ENCODE results near the gene SORCS3. TPM values are rescaled to one million over a fixed set of nuclear protein-coding genes. Genes with fewer than 3 reads are reported as not detected.

The SORCS3 gene
- polyA plus RNA-seq, 3 donors, result not detected

DNA sequence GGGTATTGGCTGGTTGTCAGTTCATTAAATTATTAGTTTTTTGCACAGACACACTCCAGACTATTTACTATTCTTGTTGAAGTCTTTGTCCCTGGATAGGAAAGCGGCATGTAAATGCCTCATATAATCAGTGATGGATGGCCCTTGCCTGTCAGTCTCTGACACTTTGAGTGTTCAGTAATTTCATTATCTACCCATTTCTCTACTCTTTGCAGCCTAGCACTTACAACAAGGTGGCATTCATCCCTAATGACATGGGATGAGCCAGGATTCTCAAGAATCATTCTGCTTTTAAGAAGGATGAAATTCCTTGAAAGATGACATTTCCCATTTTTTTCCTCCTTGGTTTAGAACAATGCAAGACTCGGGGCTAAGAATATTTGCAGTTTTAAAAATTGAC, 155.7 kb downstream of the SORCS3 start:
- Histone ChIP-seq H3K4me3 (replicated peaks in 1 of 3; ENCODE audit: low read depth in 2 of 3, low read length in 3 of 3) (no peak overlapping the region), H3K27ac (ENCODE audit: low read depth in 1 of 2, low read length in 2 of 2) (no peak overlapping the region), H3K36me3 (replicated peaks in 1 of 2; ENCODE audit: control insufficient read depth in 1 of 2, insufficient read depth in 2 of 2, low read length in 2 of 2) (no peaks in the 10 kb centered on the region), H3K9ac (ENCODE audit: insufficient read depth, low read length, poor library complexity, severe bottlenecking) (no peak overlapping the region), H4K20me1 (ENCODE audit: insufficient read depth, low read length) (no peaks in the 10 kb centered on the region), H2AFZ (ENCODE audit: insufficient read depth, low read depth, low read length, poor library complexity, severe bottlenecking) (no peak overlapping the region), H3K27me3 (ENCODE audit: control insufficient read depth in 2 of 2, insufficient read depth in 2 of 2, low read length in 2 of 2) (no peaks in the 10 kb centered on the region), H3K4me2 (replicated peaks; ENCODE audit: extremely low read depth, low read length, poor library complexity, severe bottlenecking) (no peak overlapping the region), H3K4me1 (ENCODE audit: control insufficient read depth in 1 of 2, insufficient read depth in 2 of 2, low read length in 2 of 2) (no peaks in the 10 kb centered on the region), H3K79me2 (ENCODE audit: insufficient read depth, low read length) (no peaks in the 10 kb centered on the region), H3K9me3 (replicated peaks in 1 of 2; ENCODE audit: control insufficient read depth in 1 of 2, insufficient read depth in 1 of 2, low read length in 2 of 2) (no peaks in the 10 kb centered on the region)
- H3K36me3 Mint-ChIP-seq, result no peaks in the 10 kb centered on the region
- no peak overlapping the region for H3K27ac Mint-ChIP-seq
- DNase-seq, result no peak
- no peaks in the 10 kb centered on the region for H3K4me1 Mint-ChIP-seq
- peaks cover 0 to 6% (median 0%) of the 10 kb centered on the region in 7 donors for H3K9me3 Mint-ChIP-seq
- intact Hi-C loops (cut with micrococcal nuclease), result no loop called here
- H3K4me3 Mint-ChIP-seq, result no peak overlapping the region
- H3K27me3 Mint-ChIP-seq (ENCODE audit: low read depth in 3 of 3), result peaks cover 0 to 1% (median 1%) of the 10 kb centered on the region in 3 donors
- TF ChIP-seq, protein P1, sequence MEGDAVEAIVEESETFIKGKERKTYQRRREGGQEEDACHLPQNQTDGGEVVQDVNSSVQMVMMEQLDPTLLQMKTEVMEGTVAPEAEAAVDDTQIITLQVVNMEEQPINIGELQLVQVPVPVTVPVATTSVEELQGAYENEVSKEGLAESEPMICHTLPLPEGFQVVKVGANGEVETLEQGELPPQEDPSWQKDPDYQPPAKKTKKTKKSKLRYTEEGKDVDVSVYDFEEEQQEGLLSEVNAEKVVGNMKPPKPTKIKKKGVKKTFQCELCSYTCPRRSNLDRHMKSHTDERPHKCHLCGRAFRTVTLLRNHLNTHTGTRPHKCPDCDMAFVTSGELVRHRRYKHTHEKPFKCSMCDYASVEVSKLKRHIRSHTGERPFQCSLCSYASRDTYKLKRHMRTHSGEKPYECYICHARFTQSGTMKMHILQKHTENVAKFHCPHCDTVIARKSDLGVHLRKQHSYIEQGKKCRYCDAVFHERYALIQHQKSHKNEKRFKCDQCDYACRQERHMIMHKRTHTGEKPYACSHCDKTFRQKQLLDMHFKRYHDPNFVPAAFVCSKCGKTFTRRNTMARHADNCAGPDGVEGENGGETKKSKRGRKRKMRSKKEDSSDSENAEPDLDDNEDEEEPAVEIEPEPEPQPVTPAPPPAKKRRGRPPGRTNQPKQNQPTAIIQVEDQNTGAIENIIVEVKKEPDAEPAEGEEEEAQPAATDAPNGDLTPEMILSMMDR (IDR thresholded peaks at IDR 0.05), result no peak
- WGBS (ENCODE audit: insufficient coverage), result no CpG with 5 or more reads among the region's 2 CpGs

DNA sequence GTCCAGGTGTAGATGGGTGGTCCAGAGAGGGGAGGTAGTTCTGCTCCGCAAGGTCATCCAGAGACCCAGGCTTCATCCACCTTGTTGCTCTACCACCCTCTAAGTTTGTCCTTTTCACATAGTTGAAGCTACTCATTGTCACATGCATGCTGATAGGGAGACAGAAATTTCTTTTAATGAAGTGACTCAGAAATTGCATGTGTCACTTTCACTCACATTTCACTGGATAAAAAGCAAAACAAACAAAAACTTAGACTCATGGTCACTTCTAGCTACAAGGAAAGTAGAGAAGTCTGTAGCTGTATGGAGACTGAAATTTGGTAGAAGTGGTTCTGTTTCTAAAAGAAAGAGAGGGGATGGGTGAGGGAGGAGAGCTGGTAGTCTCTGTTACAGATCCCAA, 161.9 kb downstream of the SORCS3 start:
- no peaks in the 10 kb centered on the region for H3K79me2 ChIP-seq (ENCODE audit: insufficient read depth, low read length)
- H3K27me3 Mint-ChIP-seq (ENCODE audit: low read depth in 3 of 3), result peaks cover 0 to 1% (median 0%) of the 10 kb centered on the region in 3 donors
- H3K4me1 ChIP-seq (ENCODE audit: control insufficient read depth in 1 of 2, insufficient read depth in 2 of 2, low read length in 2 of 2), result no peaks in the 10 kb centered on the region
- H3K27ac Mint-ChIP-seq, result no peak overlapping the region
- H3K9me3 ChIP-seq (replicated peaks in 1 of 2; ENCODE audit: control insufficient read depth in 1 of 2, insufficient read depth in 1 of 2, low read length in 2 of 2), result no peaks in the 10 kb centered on the region
- H4K20me1 ChIP-seq (ENCODE audit: insufficient read depth, low read length), result no peaks in the 10 kb centered on the region
- H3K4me3 Mint-ChIP-seq, result no peak overlapping the region
- no peak overlapping the region for H3K27ac ChIP-seq (ENCODE audit: low read depth in 1 of 2, low read length in 2 of 2)
- H3K36me3 ChIP-seq (replicated peaks in 1 of 2; ENCODE audit: control insufficient read depth in 1 of 2, insufficient read depth in 2 of 2, low read length in 2 of 2), result no peaks in the 10 kb centered on the region
- H3K4me1 Mint-ChIP-seq, result no peaks in the 10 kb centered on the region
- intact Hi-C loops (cut with micrococcal nuclease), result no loop called here
- no peaks in the 10 kb centered on the region for H3K36me3 Mint-ChIP-seq
- no peak overlapping the region for H3K4me2 ChIP-seq (replicated peaks; ENCODE audit: extremely low read depth, low read length, poor library complexity, severe bottlenecking)
- no peaks in the 10 kb centered on the region for H3K27me3 ChIP-seq (ENCODE audit: control insufficient read depth in 2 of 2, insufficient read depth in 2 of 2, low read length in 2 of 2)
- H2AFZ ChIP-seq (ENCODE audit: insufficient read depth, low read depth, low read length, poor library complexity, severe bottlenecking), result no peak overlapping the region
- TF ChIP-seq, protein P1 (IDR thresholded peaks at IDR 0.05), result no peak
- H3K9me3 Mint-ChIP-seq, result peaks cover 0 to 7% (median 2%) of the 10 kb centered on the region in 7 donors
- WGBS (ENCODE audit: insufficient coverage), result no CpG with 5 or more reads among the region's 1 CpG
- DNase-seq, result no peak
- H3K9ac ChIP-seq (ENCODE audit: insufficient read depth, low read length, poor library complexity, severe bottlenecking), result no peak overlapping the region
- no peak overlapping the region for H3K4me3 ChIP-seq (replicated peaks in 1 of 3; ENCODE audit: low read depth in 2 of 3, low read length in 3 of 3)
